CMK (cell line): ENCODE results near the gene APBB1IP.
"Not testable (repeated sequence)": the region's sequence is repeated elsewhere in the genome, so short reads cannot be mapped to it uniquely, and the experiment has no call there.

Source experiments
- DNase-seq: peaks from one replicate; pipeline ENCODE4 v3.0.0-alpha.2; 2010; ENCODE audit warnings: low read depth

APBB1IP gene

GRCh38 chr10:26441491-26442214, 3.5 kb downstream of the APBB1IP start:
- DNase-seq = no peak

- no peak for DNase-seq
These were observed 7.4 kb downstream of the APBB1IP start for GRCh38 chr10:26445411-26446031.

GRCh38 chr10:26446258-26446657, 8.1 kb downstream of the APBB1IP start:
- no peak for DNase-seq

GRCh38 chr10:26448292-26448691, 10.2 kb downstream of the APBB1IP start:
- no peak for DNase-seq

GRCh38 chr10:26448706-26449435, 10.7 kb downstream of the APBB1IP start:
- DNase-seq = no peak

- DNase-seq = no peak
These were observed 11.6 kb downstream of the APBB1IP start for GRCh38 chr10:26449726-26450125.

- no peak for DNase-seq
These were observed 13.8 kb downstream of the APBB1IP start for GRCh38 chr10:26451903-26452302.

GRCh38 chr10:26453850-26454249, 15.7 kb downstream of the APBB1IP start:
- DNase-seq = no peak

- DNase-seq = no peak
These were observed 16.8 kb downstream of the APBB1IP start for GRCh38 chr10:26454891-26455290.

- DNase-seq = no peak
These were observed 17.6 kb downstream of the APBB1IP start for GRCh38 chr10:26455567-26456315.

GRCh38 chr10:26457088-26457487, 18.9 kb downstream of the APBB1IP start:
- no peak for DNase-seq

GRCh38 chr10:26460736-26461135, 22.6 kb downstream of the APBB1IP start:
- no peak for DNase-seq

GRCh38 chr10:26463986-26464385, 25.8 kb downstream of the APBB1IP start:
- no peak for DNase-seq

- DNase-seq = no peak
These were observed 26.6 kb downstream of the APBB1IP start for GRCh38 chr10:26464632-26465280.

GRCh38 chr10:26466531-26466930, 28.4 kb downstream of the APBB1IP start:
- DNase-seq = not testable (repeated sequence)

- DNase-seq = no peak
These were observed 29.5 kb downstream of the APBB1IP start for GRCh38 chr10:26467639-26468038.

- no peak for DNase-seq
These were observed 30.1 kb downstream of the APBB1IP start for GRCh38 chr10:26468291-26468690.

GRCh38 chr10:26468700-26469099, 30.6 kb downstream of the APBB1IP start:
- DNase-seq = no peak

GRCh38 chr10:26472492-26472778, 34.3 kb downstream of the APBB1IP start:
- DNase-seq = no peak

- DNase-seq = no peak
These were observed 35.9 kb downstream of the APBB1IP start for GRCh38 chr10:26474026-26474425.

- not testable (repeated sequence) for DNase-seq
These were observed 36.7 kb downstream of the APBB1IP start for GRCh38 chr10:26474845-26475244.

GRCh38 chr10:26475386-26475785, 37.2 kb downstream of the APBB1IP start:
- no peak for DNase-seq
